Measurements from ENCODE around the gene NSMCE4A. TPM values are rescaled to one million over a fixed set of nuclear protein-coding genes. Genes with fewer than 3 reads are reported as not detected.
"Not testable (repeated sequence)": the region's sequence is repeated elsewhere in the genome, so short reads cannot be mapped to it uniquely, and the experiment has no call there.

The NSMCE4A gene
- total RNA-seq, 1 experiment from 2014 or later, result 72.2 TPM

DNA sequence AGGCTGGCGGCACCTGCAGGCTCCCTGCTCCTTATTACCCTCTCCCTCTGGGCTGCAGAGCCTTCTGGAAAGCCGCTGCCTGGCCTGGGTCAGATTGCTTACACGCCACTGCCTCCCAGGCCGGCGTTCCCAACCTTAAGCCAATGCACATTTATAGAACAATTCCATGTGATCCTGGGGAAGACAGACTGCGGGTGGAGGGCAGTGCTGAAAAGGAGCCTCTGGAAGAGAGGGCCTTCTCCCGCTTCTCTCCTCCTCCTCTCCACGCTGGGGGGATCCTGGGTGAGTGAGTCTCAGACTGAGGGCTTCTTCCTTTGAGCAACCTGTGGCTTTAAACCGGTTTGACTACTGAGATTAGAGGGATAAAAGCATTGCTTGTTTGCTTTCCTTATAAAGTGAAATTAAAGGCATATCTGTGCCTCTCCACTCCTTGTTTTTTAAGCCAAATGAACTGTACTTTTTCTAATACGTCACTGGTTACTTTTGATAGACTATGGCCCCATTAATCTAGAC lies 19.5 kb upstream of the NSMCE4A start:
- in situ Hi-C loops (cut with HindIII; ENCODE audit: low pct_unique_long_range_greater_than_20kb, low sequenced_read_pairs), result no loop called here
- ATAC-seq (no peak), DNase-seq (ENCODE audit: low read depth, low spot score) (no peak)
- no peaks in the 10 kb centered on the region; the same call in 1 of the 2 replicates for H3K4me1 ChIP-seq (ENCODE audit: control insufficient read depth, insufficient read depth, low read length)
- intact Hi-C loops (cut with micrococcal nuclease; ENCODE audit: unreplicated experiment), result no loop called here
- POLR2A ChIA-PET, result interaction anchor here (0.7 kb wide), 1 partner anchor 83 kb away, joined by 3 read pairs; no protein-coding TSS in a partner anchor
- H3K36me3 ChIP-seq (ENCODE audit: control insufficient read depth, insufficient read depth, low read length), result no peaks in the 10 kb centered on the region
- H3K4me3 ChIP-seq (ENCODE audit: low read depth in 2 of 2, low read length in 2 of 2), result no peak overlapping the region
- no peaks in the 10 kb centered on the region for H3K9me3 ChIP-seq (ENCODE audit: control insufficient read depth, insufficient read depth, low read depth, low read length)
- no peak overlapping the region for H3K27ac ChIP-seq (ENCODE audit: low read length)
- BruUV-seq (replicated peaks), result no TSS peak
- no peaks in the 10 kb centered on the region for H3K27me3 ChIP-seq (ENCODE audit: control insufficient read depth, insufficient read depth, low read length)
- CTCF ChIA-PET, result no interaction called here
- no peak for TF ChIP-seq SIN3A (IDR thresholded peaks at IDR 0.05; ENCODE audit: borderline replicate concordance, insufficient read depth, low read depth, low read length)
- TF ChIP-seq, protein P1, sequence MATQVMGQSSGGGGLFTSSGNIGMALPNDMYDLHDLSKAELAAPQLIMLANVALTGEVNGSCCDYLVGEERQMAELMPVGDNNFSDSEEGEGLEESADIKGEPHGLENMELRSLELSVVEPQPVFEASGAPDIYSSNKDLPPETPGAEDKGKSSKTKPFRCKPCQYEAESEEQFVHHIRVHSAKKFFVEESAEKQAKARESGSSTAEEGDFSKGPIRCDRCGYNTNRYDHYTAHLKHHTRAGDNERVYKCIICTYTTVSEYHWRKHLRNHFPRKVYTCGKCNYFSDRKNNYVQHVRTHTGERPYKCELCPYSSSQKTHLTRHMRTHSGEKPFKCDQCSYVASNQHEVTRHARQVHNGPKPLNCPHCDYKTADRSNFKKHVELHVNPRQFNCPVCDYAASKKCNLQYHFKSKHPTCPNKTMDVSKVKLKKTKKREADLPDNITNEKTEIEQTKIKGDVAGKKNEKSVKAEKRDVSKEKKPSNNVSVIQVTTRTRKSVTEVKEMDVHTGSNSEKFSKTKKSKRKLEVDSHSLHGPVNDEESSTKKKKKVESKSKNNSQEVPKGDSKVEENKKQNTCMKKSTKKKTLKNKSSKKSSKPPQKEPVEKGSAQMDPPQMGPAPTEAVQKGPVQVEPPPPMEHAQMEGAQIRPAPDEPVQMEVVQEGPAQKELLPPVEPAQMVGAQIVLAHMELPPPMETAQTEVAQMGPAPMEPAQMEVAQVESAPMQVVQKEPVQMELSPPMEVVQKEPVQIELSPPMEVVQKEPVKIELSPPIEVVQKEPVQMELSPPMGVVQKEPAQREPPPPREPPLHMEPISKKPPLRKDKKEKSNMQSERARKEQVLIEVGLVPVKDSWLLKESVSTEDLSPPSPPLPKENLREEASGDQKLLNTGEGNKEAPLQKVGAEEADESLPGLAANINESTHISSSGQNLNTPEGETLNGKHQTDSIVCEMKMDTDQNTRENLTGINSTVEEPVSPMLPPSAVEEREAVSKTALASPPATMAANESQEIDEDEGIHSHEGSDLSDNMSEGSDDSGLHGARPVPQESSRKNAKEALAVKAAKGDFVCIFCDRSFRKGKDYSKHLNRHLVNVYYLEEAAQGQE (IDR thresholded peaks at IDR 0.05; ENCODE audit: insufficient read depth in 1 of 2, low read depth in 2 of 2, low read length in 1 of 2), result no peak
- TF ChIP-seq TCF7L2 (IDR thresholded peaks at IDR 0.05; ENCODE audit: low read depth, low read length), result no peak
- no peak for TF ChIP-seq POLR2AphosphoS5 (IDR thresholded peaks at IDR 0.05; ENCODE audit: low read depth, low read length)
- TF ChIP-seq, protein P2, sequence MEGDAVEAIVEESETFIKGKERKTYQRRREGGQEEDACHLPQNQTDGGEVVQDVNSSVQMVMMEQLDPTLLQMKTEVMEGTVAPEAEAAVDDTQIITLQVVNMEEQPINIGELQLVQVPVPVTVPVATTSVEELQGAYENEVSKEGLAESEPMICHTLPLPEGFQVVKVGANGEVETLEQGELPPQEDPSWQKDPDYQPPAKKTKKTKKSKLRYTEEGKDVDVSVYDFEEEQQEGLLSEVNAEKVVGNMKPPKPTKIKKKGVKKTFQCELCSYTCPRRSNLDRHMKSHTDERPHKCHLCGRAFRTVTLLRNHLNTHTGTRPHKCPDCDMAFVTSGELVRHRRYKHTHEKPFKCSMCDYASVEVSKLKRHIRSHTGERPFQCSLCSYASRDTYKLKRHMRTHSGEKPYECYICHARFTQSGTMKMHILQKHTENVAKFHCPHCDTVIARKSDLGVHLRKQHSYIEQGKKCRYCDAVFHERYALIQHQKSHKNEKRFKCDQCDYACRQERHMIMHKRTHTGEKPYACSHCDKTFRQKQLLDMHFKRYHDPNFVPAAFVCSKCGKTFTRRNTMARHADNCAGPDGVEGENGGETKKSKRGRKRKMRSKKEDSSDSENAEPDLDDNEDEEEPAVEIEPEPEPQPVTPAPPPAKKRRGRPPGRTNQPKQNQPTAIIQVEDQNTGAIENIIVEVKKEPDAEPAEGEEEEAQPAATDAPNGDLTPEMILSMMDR (IDR thresholded peaks at IDR 0.05), result no peak

GRCh38 chr10:121991727-121992126 lies 16.7 kb upstream of the NSMCE4A start:
- CTCF ChIA-PET; H3K4me1 ChIP-seq (ENCODE audit: control insufficient read depth, insufficient read depth, low read length); BruUV-seq (replicated peaks); H3K4me3 ChIP-seq (ENCODE audit: low read depth in 2 of 2, low read length in 2 of 2); POLR2A ChIA-PET; H3K36me3 ChIP-seq (ENCODE audit: control insufficient read depth, insufficient read depth, low read length); H3K9me3 ChIP-seq (ENCODE audit: control insufficient read depth, insufficient read depth, low read depth, low read length); intact Hi-C loops (cut with micrococcal nuclease; ENCODE audit: unreplicated experiment); ATAC-seq; H3K27me3 ChIP-seq (ENCODE audit: control insufficient read depth, insufficient read depth, low read length); H3K27ac ChIP-seq (ENCODE audit: low read length); DNase-seq (ENCODE audit: low read depth, low spot score); in situ Hi-C loops (cut with HindIII; ENCODE audit: low pct_unique_long_range_greater_than_20kb, low sequenced_read_pairs): not testable (repeated sequence)

DNA sequence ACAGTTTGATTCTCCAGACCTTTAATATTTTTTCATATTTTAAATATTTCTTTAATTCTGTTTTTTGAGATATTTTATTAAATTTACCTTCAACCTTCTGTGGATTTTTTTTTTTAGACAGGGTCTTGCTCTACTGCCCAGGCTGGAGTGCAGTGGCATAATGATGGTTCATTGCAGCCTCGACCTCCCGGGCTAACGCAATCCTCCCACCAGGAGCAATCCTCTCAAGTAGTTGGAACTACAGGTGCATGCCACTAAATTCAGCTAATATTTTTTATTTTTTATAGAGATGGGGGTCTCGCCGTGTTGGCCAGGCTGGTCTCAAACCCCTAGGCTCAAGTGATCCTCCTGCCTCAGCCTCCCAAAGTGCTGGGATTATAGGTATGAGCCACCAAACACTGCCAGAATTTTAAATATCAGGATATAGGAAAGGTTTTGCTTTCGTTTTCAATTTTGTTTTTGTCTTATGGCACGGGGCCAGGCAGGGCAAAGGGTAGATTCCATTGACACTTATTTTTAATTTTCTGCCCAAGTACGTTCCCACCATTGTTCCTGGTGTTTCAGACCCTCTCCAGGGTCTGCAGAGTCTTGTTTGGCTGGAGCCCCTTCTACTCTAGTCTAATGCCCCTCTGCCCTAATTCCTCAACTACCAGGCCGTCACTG lies 15.1 kb upstream of the NSMCE4A start:
- Histone ChIP-seq H3K27ac (ENCODE audit: low read length) (peak overlapping the region; percentile 23; the same call in 1 of the 2 replicates), H3K9me3 (ENCODE audit: control insufficient read depth, insufficient read depth, low read depth, low read length) (no peaks in the 10 kb centered on the region), H3K27me3 (ENCODE audit: control insufficient read depth, insufficient read depth, low read length) (no peaks in the 10 kb centered on the region), H3K4me1 (ENCODE audit: control insufficient read depth, insufficient read depth, low read length) (no peaks in the 10 kb centered on the region; the same call in 1 of the 2 replicates), H3K36me3 (ENCODE audit: control insufficient read depth, insufficient read depth, low read length) (no peaks in the 10 kb centered on the region), H3K4me3 (ENCODE audit: low read depth in 2 of 2, low read length in 2 of 2) (peak overlapping the region; percentile 8 to 13)
- no TSS peak for BruUV-seq (replicated peaks)
- DNase-seq (ENCODE audit: low read depth, low spot score), result no peak
- in situ Hi-C loops (cut with HindIII; ENCODE audit: low pct_unique_long_range_greater_than_20kb, low sequenced_read_pairs) (no loop called here), intact Hi-C loops (cut with micrococcal nuclease; ENCODE audit: unreplicated experiment) (no loop called here)
- no peak for TF ChIP-seq TCF7L2 (IDR thresholded peaks at IDR 0.05; ENCODE audit: low read depth, low read length)
- TF ChIP-seq SIN3A (IDR thresholded peaks at IDR 0.05; ENCODE audit: borderline replicate concordance, insufficient read depth, low read depth, low read length), result no peak
- TF ChIP-seq POLR2AphosphoS5 (IDR thresholded peaks at IDR 0.05; ENCODE audit: low read depth, low read length), result no peak
- TF ChIP-seq, protein P1 (IDR thresholded peaks at IDR 0.05; ENCODE audit: insufficient read depth in 1 of 2, low read depth in 2 of 2, low read length in 1 of 2), result no peak
- TF ChIP-seq, protein P2 (IDR thresholded peaks at IDR 0.05), result no peak
- no peak for ATAC-seq
- CTCF ChIA-PET, result no interaction called here
- POLR2A ChIA-PET, result no interaction called here
